DMS153 (cell line): ENCODE measurements around the gene CHI3L1.
"Not testable (repeated sequence)": the region's sequence is repeated elsewhere in the genome, so short reads cannot be mapped to it uniquely, and the experiment has no call there.

Experiments
- DNase-seq: peaks from one replicate; lab custom pipeline; 2025; lab: John Stamatoyannopoulos, UW

The CHI3L1 gene

DNA sequence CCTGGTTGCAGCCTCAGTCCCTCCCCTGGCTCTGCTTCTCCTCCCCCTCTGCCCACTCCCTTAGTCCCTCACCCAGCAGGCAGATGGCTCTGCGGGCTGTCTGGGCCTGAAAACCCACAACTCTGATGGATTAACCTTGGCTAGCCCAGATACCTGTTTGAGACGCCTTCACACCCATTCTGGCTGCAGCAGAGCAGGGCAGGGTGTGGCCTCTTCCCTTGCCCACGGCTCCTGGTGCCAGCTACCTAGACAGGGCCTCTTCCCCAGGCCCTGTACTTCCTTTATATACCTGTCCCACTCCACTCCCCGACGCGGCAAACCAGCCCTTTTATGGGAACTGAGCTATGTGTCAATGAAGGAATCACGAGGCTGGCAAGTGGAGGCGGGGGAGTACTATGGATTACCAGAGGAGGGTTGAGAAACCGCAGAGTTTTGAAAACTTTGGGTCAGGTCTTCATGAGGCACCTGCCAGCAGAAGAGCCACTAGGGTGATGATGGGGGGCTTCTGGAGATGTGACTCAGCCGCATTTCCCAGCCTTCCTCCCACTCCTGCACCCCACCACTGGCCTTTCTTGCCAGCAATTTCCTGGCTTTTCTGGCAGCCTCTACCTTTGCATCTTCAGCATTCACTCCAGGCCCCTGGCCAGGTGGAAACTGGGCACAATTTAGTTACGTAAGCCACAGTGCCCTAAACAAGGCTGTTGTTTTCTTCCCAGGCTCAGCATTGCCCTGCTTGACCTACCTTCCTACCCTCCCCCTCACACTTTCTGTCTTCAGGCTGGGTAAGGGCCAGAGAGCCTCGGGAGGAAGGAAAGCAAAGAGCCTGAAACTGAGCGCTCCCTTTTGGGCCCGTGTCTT lies at the start of gene CHI3L1:
CHI3L1 (minus strand) TSS at position 259 of the 858 bp plus-strand sequence; CDS start at position 178, 81 bp downstream.
- DNase-seq: no peak

DNA sequence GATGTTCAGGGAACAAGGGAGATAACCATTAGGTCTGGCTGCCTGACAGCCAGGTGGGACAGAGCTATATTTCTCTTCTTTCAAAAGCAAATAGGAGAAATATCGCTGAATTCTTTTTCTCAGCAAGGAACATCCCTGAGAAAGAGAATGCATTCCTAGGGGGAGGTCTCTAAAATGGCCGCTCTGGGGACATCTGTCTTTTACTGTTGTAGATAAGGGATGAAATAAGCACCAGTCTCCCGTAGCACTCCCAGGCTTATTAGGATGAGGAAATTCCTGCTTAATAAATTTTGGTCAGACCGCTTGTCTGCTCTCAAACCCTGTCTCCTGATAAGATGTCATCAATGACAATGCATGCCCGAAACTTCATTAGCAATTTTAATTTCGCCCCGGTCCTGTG lies 48.4 kb upstream of the CHI3L1 start:
- DNase-seq: not testable (repeated sequence)

DNA sequence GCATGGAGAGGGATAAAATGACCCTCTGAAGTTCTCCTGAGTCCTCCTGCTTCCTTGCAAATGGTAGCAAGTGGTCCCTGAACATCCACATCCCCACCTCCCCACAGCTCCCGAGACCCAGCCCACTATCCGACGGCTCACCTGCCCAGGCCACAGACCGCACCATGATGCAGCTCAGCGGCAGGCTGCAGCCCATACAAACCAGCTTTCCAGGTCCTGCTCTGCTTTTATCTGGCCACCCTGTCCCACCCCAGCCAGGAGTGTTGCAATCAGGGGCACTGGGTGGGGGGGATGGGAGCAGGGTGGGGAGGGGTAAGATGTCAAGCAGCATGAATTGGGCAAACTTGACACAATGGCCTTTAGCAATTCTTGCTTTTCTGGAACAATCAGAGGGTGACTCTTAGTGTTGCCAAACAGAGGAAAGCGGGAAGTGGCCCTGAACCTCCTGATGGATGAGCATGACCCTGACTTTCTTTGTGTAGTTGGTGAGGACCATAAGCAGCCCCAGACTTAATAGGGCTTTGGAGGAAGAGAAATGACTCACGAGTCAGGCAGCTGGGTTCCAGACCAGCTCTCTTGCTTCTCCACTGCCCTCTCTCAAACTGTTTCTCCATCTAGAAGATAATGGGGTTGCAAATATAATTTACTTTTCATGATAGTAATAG lies 43.1 kb upstream of the CHI3L1 start, which contains the start of gene CHIT1:
CHIT1 (minus strand) TSS at position 203 of the 665 bp plus-strand sequence; CDS start at position 166, 37 bp downstream.
- DNase-seq: no peak

DNA sequence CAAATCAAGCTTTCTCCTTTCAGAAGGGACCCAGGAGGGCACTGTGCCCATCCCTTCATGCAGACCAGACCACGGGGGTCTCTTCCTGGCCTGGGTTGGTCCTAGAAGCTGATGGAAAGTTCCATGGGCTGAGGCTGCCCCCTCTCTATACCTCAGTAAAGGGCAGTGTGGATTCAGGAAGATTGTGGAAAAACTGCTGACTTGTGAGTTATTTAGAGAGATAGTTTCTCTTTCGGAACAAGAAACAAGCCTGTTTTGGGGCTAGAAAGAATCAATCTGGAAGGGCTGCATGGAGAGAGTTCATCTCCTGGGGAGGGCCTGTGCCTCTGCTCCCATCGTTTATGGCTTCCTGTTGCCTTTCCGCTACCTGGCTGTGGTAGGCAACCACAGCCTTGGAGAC lies 42.2 kb upstream of the CHI3L1 start:
- DNase-seq: no peak

DNA sequence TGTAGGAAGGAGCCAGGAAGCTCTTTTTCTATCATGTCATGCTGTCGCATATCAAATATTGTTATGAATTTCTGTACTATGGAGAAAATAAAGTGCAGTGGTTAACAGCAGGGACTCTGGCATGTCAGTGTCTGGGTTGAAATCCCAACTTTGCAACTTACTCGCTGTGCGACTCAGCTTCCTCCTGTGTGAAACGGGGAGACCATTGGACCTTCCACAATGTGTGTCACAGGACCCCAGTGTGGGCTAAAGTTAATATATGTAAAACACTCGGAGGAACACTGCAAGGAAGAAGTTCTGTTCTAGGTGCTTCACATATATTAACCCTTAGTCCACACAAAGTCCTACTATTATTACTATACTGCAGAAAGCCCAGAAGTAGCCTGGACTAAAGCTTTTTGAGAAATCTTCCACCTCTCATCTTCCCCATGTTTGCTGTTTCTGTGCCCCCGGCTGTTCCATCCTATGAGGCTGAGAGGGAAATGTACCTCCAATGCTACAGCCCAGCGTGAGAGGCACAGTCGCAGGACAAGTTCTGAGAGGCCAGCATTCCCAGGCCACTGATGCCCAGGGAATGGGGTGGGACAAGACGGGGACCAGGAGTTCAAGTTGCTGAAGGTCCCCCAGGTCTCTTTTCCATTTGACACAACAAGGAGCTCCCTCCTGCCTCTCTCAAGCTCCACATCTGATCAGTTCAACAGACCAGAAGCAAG lies 41.0 kb upstream of the CHI3L1 start:
- DNase-seq: no peak

DNA sequence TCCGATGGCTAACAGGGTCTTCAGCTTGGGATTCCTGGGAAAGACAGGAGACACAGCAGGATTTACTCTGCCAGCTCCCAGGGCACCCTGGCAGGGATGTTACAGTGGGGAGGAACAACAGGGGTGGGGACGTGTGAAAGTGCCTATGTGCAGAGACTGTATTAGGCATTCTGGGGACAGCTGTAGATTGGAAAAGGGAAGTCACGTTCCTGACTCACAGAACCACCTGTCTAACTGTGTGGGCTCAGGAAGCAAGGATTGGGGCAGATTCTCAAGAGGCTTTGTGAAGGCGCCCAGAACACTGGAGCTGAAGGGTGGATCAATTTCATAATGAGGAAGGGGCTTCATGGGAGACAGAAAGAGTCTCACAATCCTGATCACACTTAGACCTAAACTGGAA lies 38.6 kb upstream of the CHI3L1 start:
- DNase-seq: no peak

DNA sequence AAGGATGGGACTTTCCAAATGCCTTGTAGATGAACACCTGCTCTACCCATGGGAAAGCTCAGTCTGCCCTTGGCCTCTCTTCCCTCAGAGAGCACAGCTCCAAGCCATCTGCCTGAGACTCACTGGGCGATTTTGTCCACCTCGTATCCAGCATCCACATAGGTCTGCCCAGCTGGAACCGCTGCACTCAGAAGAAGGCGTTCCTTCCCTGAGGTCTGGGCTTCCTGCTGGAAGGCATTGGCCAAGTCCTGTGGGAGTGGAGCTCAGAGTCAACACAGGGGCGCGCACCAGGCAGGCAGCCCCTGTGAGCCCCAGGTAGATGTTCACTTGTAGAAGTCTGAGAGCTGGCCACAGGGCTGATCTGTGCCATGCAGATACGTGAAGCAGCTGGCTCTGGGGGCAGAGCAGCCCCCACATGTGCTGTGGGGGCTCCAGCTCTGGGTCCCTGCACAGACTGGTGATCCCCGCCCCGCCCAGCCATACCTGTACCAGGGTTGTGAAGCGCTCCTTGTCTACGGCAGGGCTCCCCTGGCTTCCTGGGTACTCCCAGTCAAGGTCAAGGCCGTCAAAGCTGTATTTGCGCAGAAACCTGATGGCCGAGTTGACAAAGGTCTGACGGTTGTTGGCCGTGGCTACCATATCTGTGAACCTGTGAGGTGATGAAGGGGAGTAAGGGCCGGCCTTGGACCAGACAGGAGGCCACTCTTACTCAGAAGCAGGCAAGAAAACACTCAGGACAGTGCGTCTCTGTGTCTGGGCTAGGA lies 36.7 kb upstream of the CHI3L1 start:
- DNase-seq: no peak

DNA sequence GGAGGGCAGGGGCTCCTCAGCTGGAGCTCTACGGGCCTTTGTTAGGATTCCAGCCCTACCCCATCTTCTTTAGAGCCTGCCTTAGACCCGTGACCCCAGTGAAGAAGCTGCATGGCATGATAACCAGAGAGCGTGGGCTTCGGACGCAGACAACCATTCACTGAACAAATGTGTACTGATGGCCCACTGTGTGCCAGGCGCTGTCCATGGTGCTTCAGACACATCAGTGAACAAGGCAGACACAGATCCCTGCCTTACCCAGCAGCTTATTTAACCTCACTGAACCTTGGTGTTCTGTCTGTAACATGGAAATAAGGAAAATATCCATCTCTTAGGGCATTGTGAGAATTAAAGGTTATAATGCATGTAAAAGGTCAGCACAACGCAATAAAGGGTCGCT lies 33.4 kb upstream of the CHI3L1 start:
- DNase-seq: no peak

DNA sequence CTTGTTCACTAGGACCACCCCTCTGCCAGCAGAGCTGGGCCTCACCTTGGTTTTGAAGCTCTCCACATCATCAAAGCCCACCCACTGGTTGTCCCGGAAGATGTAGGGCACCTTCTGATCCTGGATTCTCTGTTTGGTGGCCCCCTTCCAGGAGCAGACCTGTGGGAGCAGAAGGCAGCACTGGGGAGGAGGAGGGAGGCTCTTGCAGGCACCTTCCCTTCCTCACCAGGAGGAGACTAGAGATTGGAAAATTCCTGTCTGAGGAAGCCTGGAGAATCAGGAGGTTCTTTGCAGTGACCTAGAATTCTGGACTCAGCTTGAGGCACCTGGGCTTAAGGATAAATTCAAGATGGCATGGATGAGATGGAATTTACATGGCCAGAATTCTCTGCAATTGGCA lies 32.7 kb upstream of the CHI3L1 start:
- no peak for DNase-seq

DNA sequence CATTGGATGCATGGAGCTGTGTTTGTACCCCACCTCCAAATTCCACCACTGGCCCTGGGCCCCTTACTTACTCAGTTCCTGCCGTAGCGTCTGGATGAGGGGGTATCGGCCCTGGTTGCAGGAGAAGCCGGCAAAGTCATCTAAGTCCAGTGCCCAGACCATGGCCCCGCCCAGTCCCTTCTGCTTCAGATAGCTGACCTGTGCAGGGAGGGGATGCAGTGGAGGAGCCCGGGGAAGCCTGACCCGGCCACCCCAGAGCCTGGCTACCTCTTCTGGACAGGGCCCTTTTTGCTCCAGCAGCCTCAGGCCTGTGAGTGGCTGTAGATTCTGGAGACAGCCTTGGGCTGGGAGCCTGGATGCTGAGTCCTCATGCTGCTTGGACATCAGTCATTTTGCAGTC lies 31.2 kb upstream of the CHI3L1 start:
- DNase-seq: no peak

DNA sequence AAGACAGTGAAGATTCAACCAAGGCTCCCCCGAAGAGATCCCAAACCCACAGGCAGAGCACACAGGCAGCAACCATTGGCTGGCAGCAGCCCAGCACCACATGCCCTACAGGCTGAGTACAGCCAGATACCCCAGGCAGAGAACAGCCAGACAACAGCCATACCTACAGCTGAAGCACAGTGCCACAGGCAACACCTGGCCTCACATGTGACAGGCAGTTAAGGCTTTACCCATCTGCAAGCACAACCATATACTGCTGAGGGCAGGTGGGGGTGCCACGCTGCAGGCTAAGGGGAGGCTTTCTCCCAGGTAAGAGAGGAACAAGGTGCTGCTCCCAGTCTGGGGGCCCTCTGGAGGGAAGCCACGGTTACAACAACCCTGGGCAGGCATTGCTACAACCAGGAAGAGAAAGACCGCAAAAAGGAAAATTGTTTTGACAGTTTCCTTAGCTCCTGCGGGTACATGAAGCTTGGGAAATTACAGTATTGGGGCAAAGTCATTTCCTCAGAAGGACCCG lies 30.7 kb upstream of the CHI3L1 start:
- DNase-seq: peak; percentile 26

DNA sequence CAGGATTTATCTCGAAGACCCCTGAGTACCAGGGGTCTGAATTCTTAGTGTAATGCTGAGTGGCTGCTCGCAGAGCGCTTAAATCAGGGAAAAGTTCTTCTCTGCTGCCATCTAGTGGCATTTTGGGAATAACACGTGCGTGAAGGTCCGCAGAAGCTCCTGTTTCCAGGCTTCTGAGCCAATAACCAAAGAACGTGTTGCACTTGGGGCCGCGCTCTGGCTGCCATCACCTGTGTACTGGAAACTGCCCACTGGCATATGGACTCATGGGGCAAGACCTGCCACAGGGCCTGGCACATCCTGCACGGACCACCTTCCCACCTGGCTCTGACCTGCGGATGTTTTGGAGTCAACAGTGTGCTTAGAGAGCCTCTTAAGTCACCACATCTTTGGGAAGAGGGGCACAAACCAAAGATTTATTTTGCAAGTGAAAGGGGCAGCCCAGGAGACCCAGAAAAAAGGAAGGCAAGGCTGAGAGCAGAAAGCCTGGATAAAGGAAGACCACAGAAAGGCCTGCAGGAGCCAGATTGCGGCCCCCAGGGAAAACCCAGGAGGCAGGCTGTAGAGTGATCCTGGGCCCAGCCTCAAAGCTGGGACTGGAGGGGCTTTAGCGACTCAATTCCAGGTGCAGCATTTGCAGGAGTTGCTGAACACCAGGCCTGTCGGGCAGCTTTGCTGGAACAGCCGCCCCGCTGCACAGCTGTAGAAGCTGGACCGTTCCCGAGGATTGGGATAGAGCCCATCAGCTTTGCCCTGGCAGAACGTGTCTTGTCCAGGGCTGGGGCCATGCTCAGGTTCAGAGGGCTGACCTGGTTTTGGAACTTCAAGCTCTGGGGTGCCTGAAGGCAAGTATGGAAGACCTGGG lies 30.0 kb upstream of the CHI3L1 start:
- DNase-seq: peak; percentile 63

DNA sequence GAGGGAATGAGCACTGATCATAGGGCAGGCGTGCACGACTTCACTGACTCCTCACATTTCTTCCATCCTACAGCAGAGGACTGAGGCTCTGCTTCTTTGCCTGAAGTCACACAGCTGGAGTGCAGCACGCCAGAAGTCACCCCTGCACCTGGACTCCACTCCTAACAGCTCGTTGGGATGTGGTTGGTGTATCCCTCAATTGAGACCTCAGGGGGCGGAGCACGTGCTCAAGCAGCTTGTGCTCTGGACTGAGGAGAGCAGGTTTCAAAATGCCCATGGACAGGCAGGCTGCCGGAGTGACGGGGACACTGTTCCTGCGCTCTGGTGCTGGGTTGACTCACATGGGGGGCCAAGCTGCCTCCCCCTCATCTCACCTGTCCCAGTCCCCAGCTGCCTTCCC lies 29.1 kb upstream of the CHI3L1 start:
- DNase-seq: no peak

DNA sequence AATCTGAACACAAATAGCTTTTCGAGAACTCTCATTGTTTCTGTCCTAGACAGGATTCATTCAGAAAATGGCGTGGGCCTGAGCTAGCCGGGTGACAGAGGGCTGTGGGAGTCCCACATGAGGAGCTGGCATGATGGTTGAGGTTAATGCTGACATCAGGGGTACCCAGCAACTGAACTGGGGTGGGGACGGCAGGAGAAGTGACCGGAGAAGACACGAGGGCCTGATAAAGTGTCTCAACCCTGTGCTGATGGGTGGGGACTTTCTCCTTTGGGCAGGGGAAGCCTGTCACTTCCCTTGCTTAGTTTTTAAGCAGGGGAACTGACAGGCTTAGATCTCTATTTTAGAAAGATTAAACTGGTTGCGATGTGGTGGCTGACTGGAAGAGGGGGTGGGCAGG lies 28.4 kb upstream of the CHI3L1 start:
- DNase-seq: no peak

DNA sequence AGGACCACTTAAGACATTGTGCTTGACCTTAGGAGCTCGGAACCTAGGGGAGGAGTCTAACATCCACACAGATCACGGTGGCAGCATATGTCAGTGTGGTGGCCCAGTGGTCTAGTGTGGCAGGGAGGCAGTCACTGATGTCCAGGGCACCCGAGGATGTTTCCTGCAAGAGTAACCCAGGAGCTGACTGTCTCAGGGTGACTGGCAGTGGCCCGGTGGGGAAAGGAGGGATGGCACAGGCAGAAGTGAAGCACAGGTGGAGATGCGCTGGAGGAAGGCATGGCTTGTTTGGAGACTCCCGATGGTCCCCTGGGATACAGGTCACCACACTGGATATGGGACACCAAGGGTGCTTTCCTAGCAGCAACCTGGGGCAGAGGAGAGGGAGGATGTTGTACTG lies 26.6 kb upstream of the CHI3L1 start:
- no peak for DNase-seq

DNA sequence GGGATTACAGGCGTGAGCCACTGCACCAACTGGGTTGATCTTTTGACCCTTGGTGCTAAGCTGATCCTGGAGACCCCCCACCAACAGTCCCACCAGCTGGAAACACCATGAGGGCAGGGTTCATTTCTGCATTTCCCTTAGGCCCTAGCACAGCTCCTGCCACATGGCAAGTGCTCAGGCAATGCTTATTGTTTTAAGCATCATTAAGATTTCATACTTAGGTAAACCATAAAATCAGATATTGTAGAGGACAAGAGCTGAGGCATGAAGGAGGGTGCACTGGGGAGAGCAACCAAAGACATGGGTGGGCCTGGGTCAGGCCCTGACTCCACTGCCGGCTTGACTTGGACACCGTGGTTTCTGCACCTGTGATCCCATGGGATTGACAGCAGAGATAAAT lies 25.3 kb upstream of the CHI3L1 start:
- DNase-seq: no peak

DNA sequence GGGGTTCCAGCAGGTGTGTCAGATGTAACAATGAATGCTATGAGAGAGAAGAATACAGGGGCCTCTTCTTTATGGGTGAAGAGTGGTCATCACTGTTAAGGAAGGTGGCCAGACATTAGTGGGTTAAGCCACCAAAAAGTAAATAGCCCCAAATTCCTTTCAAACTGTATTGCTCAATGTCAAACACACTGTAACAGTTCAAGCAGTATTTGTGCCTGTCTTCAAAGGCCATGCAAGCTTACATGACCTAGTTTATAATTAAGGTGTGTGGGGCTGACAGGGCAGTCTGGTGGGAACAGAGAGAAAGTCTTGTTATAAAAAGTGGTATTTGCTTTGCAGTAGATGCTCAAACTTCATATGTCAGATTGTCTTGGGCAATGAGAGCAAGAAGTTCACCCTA lies 24.5 kb upstream of the CHI3L1 start:
- no peak for DNase-seq

DNA sequence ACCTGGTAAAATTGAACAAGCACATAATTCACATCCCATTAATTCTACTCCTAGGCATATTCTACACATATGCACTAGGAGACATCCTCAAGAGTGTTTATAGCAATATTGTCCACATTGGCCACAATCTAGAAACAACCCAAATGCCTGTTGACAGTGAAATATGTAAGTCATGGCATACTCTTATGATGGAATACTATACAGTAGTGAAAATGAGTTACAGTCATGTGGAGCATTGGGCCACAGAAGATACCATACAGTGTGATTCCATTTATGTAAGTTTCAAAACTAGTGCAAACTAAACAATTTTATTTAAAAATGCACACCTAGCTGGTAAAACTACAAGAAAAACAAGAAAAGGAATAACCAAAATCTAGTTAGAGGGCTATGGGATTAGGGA lies 23.8 kb upstream of the CHI3L1 start:
- no peak for DNase-seq

DNA sequence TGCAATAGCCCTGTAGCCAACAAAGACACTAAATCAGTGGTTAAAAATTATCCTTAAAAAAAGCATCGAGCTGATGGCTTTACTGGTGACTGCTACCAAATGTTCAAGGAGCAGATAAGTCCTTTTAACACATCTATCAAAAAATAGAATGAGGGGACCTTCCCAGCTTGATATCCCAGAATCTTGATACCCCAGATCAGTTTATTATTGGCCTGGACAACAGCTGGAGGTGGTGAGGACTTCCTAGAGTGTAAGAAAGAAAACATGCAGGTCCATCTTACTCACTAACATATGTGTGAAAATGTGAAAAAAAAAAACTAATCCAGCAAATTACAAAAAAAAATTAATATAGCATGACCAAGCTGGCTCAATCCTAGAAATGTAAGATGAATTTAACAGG lies 21.7 kb upstream of the CHI3L1 start:
- no peak for DNase-seq

DNA sequence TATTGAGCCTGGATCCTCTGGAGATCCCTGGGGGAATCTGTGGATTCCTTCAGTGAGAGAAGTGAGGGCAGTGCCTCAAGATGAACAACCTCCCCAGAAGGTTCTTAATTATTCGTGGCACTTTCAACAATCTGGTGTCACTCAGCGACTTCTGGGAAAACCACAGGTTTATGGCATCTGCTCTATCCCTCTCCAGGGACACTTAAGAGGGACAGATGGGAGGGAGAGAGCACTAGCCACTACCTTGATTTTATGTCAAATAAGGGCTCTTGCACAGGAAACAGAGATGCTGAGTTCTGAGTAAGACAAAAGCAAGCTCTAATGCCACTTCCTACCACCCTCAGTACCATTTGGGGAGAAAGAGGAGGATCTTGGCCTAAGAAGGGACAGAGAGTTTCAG lies 21.2 kb upstream of the CHI3L1 start:
- no peak for DNase-seq
